ENCODE results near the gene S100PBP.

Gene S100PBP

DNA sequence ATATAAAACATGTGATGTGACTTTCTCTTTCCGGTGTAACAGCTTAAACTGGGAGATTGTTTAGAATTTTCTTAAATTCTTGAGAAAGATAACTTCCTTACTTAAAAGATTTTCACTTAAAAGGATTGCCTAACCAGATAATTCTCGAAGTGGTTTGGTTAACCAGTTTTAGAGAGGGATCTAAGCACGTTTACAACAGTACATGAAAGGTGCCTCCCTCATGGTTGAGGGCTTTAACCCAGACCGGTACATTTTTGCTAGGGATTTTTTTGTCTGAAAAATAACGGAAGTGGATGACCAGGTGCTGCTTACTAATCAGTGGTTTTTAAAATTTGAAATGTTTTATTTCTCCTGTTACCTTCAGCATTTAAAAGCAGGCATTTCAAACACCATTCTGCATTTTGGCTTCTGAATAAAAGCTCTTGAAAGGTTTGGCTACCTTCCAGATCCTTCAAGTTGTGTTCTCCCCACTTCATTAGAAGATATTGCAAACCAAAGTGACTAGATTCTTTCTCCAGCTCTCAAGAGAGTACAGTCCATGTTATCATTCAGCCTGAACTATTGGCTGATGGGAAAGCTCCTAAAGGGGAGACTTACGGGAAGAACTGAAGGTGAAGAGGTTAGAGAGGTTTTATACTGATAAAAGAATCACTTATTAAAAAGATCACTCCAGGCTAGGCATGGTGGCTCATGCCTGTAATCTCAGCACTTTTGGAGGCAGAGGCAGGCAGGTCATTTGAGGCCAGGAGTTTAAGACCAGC, 12.8 kb downstream of the S100PBP start:
- Histone ChIP-seq H3K9me3 (no peaks in the 10 kb centered on the region), H3K36me3 (no peaks in the 10 kb centered on the region), H3K4me1 (no peaks in the 10 kb centered on the region), H3K4me3 (ENCODE audit: low read depth, low read length) (no peak overlapping the region), H3K27me3 (no peaks in the 10 kb centered on the region)
- DNase-seq: no peak
- TF ChIP-seq, protein P1, sequence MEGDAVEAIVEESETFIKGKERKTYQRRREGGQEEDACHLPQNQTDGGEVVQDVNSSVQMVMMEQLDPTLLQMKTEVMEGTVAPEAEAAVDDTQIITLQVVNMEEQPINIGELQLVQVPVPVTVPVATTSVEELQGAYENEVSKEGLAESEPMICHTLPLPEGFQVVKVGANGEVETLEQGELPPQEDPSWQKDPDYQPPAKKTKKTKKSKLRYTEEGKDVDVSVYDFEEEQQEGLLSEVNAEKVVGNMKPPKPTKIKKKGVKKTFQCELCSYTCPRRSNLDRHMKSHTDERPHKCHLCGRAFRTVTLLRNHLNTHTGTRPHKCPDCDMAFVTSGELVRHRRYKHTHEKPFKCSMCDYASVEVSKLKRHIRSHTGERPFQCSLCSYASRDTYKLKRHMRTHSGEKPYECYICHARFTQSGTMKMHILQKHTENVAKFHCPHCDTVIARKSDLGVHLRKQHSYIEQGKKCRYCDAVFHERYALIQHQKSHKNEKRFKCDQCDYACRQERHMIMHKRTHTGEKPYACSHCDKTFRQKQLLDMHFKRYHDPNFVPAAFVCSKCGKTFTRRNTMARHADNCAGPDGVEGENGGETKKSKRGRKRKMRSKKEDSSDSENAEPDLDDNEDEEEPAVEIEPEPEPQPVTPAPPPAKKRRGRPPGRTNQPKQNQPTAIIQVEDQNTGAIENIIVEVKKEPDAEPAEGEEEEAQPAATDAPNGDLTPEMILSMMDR (IDR thresholded peaks at IDR 0.05; ENCODE audit: low read depth, low read length): no peak

DNA sequence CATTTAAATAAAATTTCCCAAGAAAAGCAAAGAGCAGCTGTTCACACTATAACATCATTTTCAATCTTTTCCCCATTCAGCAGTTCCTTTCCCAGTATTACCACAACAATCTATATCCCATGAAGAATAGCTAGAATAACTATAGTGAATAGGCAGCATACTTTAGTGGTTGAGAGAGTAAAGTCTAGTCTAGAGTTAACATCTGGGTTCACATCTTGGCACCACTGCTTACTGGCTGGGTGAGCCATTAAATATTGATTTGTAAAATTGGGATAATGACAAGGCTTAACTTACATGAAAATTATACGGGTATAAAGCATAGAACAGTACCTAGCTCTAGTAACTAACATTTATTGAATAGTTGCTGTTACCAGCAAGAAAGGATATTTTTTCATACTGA, 14.4 kb downstream of the S100PBP start:
- TF ChIP-seq, protein P1 (IDR thresholded peaks at IDR 0.05; ENCODE audit: low read depth, low read length): no peak
- no peaks in the 10 kb centered on the region for H3K36me3 ChIP-seq
- DNase-seq: no peak

DNA sequence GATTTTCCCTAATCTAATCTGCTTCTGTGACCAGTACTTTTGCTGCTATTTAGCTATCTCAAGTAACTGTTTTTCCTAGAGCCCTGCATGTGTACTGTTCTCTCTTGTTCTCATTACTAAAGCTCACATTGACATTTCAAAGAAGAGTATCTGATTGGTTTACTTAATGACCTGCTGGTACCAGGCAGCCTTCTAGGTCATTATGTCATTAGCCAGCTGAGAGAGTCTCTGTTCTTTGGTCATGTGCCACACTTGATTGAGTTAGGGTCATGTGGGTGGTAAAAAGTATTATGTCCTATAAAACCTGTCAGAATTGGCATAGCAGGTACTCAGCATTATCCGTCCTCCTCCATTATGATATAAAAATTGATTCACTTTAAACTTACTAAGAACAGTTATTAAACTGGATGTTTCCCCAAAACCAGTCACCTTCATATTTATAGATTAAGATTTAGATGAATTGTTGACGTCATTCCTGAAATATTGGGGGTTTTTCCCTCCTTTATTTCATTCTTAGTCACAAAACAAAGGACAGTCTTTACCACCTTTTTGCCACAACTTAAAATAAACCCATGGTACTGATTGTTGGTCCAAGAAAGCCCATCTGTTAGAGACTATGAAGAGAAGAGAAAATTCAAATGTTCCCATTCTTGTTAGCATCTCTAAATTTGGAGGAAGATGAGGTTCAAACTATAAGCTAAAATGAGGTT, 31.1 kb downstream of the S100PBP start:
- Histone ChIP-seq H3K27me3 (no peaks in the 10 kb centered on the region), H3K9me3 (no peaks in the 10 kb centered on the region), H3K36me3 (no peaks in the 10 kb centered on the region), H3K4me1 (peaks cover 4% of the 10 kb centered on the region; the same call in 1 of the 2 replicates), H3K4me3 (ENCODE audit: low read depth, low read length) (no peak overlapping the region)
- DNase-seq: peak; percentile 40
- TF ChIP-seq, protein P1 (IDR thresholded peaks at IDR 0.05; ENCODE audit: low read depth, low read length): no peak

More for the DNA sequence above, 14.4 kb downstream of the S100PBP start:
- H3K4me3 ChIP-seq (ENCODE audit: low read depth, low read length): no peak overlapping the region
- H3K27me3 ChIP-seq: no peaks in the 10 kb centered on the region
- H3K4me1 ChIP-seq: no peaks in the 10 kb centered on the region
- no peaks in the 10 kb centered on the region for H3K9me3 ChIP-seq

DNA sequence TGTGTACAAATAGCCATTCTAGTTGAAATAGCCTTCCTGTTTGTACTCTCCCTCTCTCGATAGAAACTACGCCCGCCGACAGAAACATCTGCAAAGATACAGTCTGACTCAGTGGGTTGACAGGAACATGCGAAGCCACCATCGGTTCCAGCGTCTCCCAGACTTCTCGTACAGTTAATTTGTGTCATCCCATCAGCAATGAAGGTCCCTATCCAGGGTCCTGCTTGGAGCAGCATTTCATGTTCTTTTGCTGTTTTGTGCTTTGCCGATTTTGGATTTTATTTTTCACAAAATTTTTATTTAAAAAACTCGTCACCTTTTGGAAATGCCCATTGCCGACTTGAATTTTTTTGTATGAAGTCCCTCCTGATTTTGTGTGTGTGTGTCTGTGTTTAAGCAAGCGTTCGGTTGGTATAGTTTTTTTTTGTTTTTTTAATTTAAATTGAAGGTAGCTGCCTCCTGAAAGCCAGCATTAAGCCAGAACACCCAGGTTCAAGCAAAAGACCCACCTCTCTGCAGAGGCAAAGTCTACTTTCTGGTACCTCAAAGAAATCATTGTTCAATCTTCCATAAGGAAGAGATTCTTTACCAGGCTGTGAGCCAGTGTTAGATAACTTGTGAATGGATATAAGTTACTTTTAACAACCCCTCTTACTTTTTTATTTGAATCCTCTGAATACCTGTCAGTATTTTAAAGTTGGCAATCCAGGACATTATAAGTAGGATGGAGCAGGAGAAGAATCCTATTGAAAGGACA, 38.6 kb downstream of the S100PBP start:
- Histone ChIP-seq H3K27me3 (no peaks in the 10 kb centered on the region), H3K4me3 (ENCODE audit: low read depth, low read length) (no peak overlapping the region), H3K9me3 (no peaks in the 10 kb centered on the region), H3K36me3 (no peaks in the 10 kb centered on the region), H3K4me1 (no peaks in the 10 kb centered on the region)
- no peak for DNase-seq
- TF ChIP-seq, protein P1 (IDR thresholded peaks at IDR 0.05; ENCODE audit: low read depth, low read length): no peak

DNA sequence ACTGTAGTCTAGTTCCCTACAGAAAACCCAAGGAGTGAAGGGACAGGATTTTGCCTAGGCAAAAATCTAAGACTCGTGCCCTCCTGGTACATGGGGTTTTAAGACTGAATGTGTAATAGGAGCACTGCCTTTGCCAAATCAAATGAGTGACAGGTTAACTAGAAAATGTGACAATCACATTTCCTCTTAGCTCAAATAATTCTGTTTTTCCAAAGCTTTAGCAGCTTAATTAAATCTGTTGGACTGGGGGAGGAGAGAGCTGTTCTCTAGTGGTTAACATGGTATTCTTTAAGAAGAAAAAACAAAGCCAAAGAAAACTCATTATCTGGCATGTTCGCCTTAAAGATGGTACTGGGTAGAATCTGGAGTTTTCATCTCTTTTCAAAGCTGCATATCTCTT, 40.7 kb downstream of the S100PBP start:
- no peak for DNase-seq
- Histone ChIP-seq H3K36me3 (no peaks in the 10 kb centered on the region), H3K27me3 (no peaks in the 10 kb centered on the region), H3K4me1 (no peaks in the 10 kb centered on the region), H3K9me3 (no peaks in the 10 kb centered on the region), H3K4me3 (ENCODE audit: low read depth, low read length) (no peak overlapping the region)
- TF ChIP-seq, protein P1 (IDR thresholded peaks at IDR 0.05; ENCODE audit: low read depth, low read length): no peak

Measured in BE2C (cell line).